ENCODE measurements around the gene PLCB1.

Gene PLCB1

GRCh38 chr20:8456765-8457164 lies 324.7 kb downstream of the PLCB1 start:
- TF ChIP-seq POLR2AphosphoS5 (IDR thresholded peaks at IDR 0.05; ENCODE audit: low read depth, low read length) (no peak), SIN3A (IDR thresholded peaks at IDR 0.05; ENCODE audit: borderline replicate concordance, insufficient read depth, low read length) (no peak), FOXP2 (optimal IDR thresholded peaks at IDR 0.05; ENCODE audit: borderline replicate concordance, extremely low read depth, extremely low read length, insufficient read depth) (no peak), TAF1 (IDR thresholded peaks at IDR 0.05; ENCODE audit: borderline replicate concordance, insufficient read depth, low read length) (no peak), REST (IDR thresholded peaks at IDR 0.05; ENCODE audit: insufficient read depth in 1 of 2, low read depth in 2 of 2, low read length in 2 of 2) (no peak)

GRCh38 chr20:8457978-8458377 lies 325.9 kb downstream of the PLCB1 start:
- TF ChIP-seq FOXP2 (optimal IDR thresholded peaks at IDR 0.05; ENCODE audit: borderline replicate concordance, extremely low read depth, extremely low read length, insufficient read depth) = no peak
- TF ChIP-seq REST (IDR thresholded peaks at IDR 0.05; ENCODE audit: insufficient read depth in 1 of 2, low read depth in 2 of 2, low read length in 2 of 2) = no peak

GRCh38 chr20:8461186-8461585 lies 329.1 kb downstream of the PLCB1 start:
- TF ChIP-seq POLR2AphosphoS5 (IDR thresholded peaks at IDR 0.05; ENCODE audit: low read depth, low read length) = no peak
- no peak for TF ChIP-seq TAF1 (IDR thresholded peaks at IDR 0.05; ENCODE audit: borderline replicate concordance, insufficient read depth, low read length)
- no peak for TF ChIP-seq SIN3A (IDR thresholded peaks at IDR 0.05; ENCODE audit: borderline replicate concordance, insufficient read depth, low read length)
- TF ChIP-seq REST (IDR thresholded peaks at IDR 0.05; ENCODE audit: insufficient read depth in 1 of 2, low read depth in 2 of 2, low read length in 2 of 2) = no peak
- no peak for TF ChIP-seq FOXP2 (optimal IDR thresholded peaks at IDR 0.05; ENCODE audit: borderline replicate concordance, extremely low read depth, extremely low read length, insufficient read depth)

GRCh38 chr20:8464368-8464767 lies 332.3 kb downstream of the PLCB1 start:
- TF ChIP-seq POLR2AphosphoS5 (IDR thresholded peaks at IDR 0.05; ENCODE audit: low read depth, low read length) = no peak
- no peak for TF ChIP-seq SIN3A (IDR thresholded peaks at IDR 0.05; ENCODE audit: borderline replicate concordance, insufficient read depth, low read length)
- no peak for TF ChIP-seq FOXP2 (optimal IDR thresholded peaks at IDR 0.05; ENCODE audit: borderline replicate concordance, extremely low read depth, extremely low read length, insufficient read depth)
- no peak for TF ChIP-seq TAF1 (IDR thresholded peaks at IDR 0.05; ENCODE audit: borderline replicate concordance, insufficient read depth, low read length)
- TF ChIP-seq REST (IDR thresholded peaks at IDR 0.05; ENCODE audit: insufficient read depth in 1 of 2, low read depth in 2 of 2, low read length in 2 of 2) = no peak

- TF ChIP-seq FOXP2 (optimal IDR thresholded peaks at IDR 0.05; ENCODE audit: borderline replicate concordance, extremely low read depth, extremely low read length, insufficient read depth) (no peak), SIN3A (IDR thresholded peaks at IDR 0.05; ENCODE audit: borderline replicate concordance, insufficient read depth, low read length) (no peak), TAF1 (IDR thresholded peaks at IDR 0.05; ENCODE audit: borderline replicate concordance, insufficient read depth, low read length) (no peak), POLR2AphosphoS5 (IDR thresholded peaks at IDR 0.05; ENCODE audit: low read depth, low read length) (no peak), REST (IDR thresholded peaks at IDR 0.05; ENCODE audit: insufficient read depth in 1 of 2, low read depth in 2 of 2, low read length in 2 of 2) (no peak)
Observed at GRCh38 chr20:8470156-8470555, 338.1 kb downstream of the PLCB1 start.
